Coronary artery (tissue), 2 donors: ENCODE data around the gene KIF2C.
"Not testable (repeated sequence)": the region's sequence is repeated elsewhere in the genome, so short reads cannot be mapped to it uniquely, and the experiment has no call there.

Experiments used
- DNase-seq: peaks from one replicate; pipeline ENCODE4 v3.0.0-alpha.2; 2017; ENCODE audit warnings: low spot score
- H3K27ac ChIP-seq, 2 donors: fragments of 200-600 bp; sonication (generic); one replicate each; pipeline ENCODE4 v1.5.1; 2016 to 2019
- H3K4me3 ChIP-seq: fragments of 200-600 bp; sonication (generic); 2 replicates; pipeline ENCODE4 v1.5.1; 2016; ENCODE audit warnings: mild to moderate bottlenecking, moderate library complexity
- CTCF ChIP-seq: fragments of 200-600 bp; sonication (generic); IDR thresholded peaks from one replicate; pipeline ENCODE4 v1.5.1; 2019; ENCODE audit warnings: antibody characterized with exemption

The KIF2C gene

GRCh38 chr1:44786841-44787426 is 47.3 kb downstream of the KIF2C start:
- peak overlapping the region; percentile 76 for H3K4me3 ChIP-seq

GRCh38 chr1:44787506-44787905 is 47.9 kb downstream of the KIF2C start:
- Histone ChIP-seq H3K4me3 (no peak overlapping the region), H3K27ac (peak overlapping the region in 1 of 2 donors; percentile 7)
- TF ChIP-seq CTCF, result no peak
- DNase-seq, result no peak

More at GRCh38 chr1:44786841-44787426, 47.3 kb downstream of the KIF2C start:
- TF ChIP-seq CTCF, result no peak
- no peak for DNase-seq
- H3K27ac ChIP-seq, result peak overlapping the region; percentile 56 to 81

GRCh38 chr1:44788120-44788860 is 48.7 kb downstream of the KIF2C start, which contains the start of gene BEST4:
BEST4 (minus strand) TSS chr1:44788170; CDS start chr1:44787705, 465 bp downstream.
- DNase-seq, result no peak
- no peak for TF ChIP-seq CTCF
- peak within 1 kb of the TSS in 1 of 2 donors; percentile 7 for H3K27ac ChIP-seq
- H3K4me3 ChIP-seq, result no peak within 1 kb of the TSS

GRCh38 chr1:44790968-44791801 is 51.5 kb downstream of the KIF2C start:
- no peak for TF ChIP-seq CTCF
- no peak overlapping the region for H3K27ac ChIP-seq
- DNase-seq, result no peak
- H3K4me3 ChIP-seq, result no peak overlapping the region

GRCh38 chr1:44792736-44793502 is 53.3 kb downstream of the KIF2C start:
- no peak for TF ChIP-seq CTCF
- DNase-seq, result no peak
- no peak overlapping the region for H3K27ac ChIP-seq
- H3K4me3 ChIP-seq, result no peak overlapping the region

- not testable (repeated sequence) for H3K4me3 ChIP-seq, DNase-seq
- H3K27ac ChIP-seq, result peak overlapping the region in 1 of 2 donors; percentile 36
Observed at GRCh38 chr1:44797886-44798285, 58.2 kb downstream of the KIF2C start.
